Left cardiac atrium (tissue), 4 donors: ENCODE results near the gene FAM186B. TPM values are rescaled to one million over a fixed set of nuclear protein-coding genes. Genes with fewer than 3 reads are reported as not detected.

ENCODE experiments used
- ATAC-seq, 2 donors: fragments of 200-7000 bp; cut with Tn5 transposase; one replicate each; pipeline ENCODE4 v1.9.1; 2020; ENCODE audit warnings: mild to moderate bottlenecking in 2 of 2, moderate library complexity in 2 of 2
- DNase-seq: peaks from one replicate; pipeline ENCODE4 v3.0.0-alpha.2; 2020
- intact Hi-C, 2 donors: fragments of 100-400 bp; cut with DNase I; formaldehyde crosslinking; loops; one replicate each; pipeline versions ENCODE4 v1.14.1 to v1.15.1; 2022 to 2023
- total RNA-seq, 2 donors: library from RNA; stranded (reverse); fragmentation: NEBNext Ultra II Directional; extraction: Animal tissue kit (Norgen Biotek cat#: 25700); gene quantifications; one replicate each; pipeline ENCODE4 v1.2.1, GENCODE V29; 2021
- donor health status: DM: no; HTN: yes; CAD: no.
- donor health status: DM: no; HTN: yes; CAD: no; lungs with severe emphysema.
- donor health status: DM: yes; HTN: yes; CAD: no.
- donor health status: Dilated cardiomyopathy.

FAM186B gene
- total RNA-seq, 2 donors from 2014 or later = 0.29 to 0.31 TPM

DNA sequence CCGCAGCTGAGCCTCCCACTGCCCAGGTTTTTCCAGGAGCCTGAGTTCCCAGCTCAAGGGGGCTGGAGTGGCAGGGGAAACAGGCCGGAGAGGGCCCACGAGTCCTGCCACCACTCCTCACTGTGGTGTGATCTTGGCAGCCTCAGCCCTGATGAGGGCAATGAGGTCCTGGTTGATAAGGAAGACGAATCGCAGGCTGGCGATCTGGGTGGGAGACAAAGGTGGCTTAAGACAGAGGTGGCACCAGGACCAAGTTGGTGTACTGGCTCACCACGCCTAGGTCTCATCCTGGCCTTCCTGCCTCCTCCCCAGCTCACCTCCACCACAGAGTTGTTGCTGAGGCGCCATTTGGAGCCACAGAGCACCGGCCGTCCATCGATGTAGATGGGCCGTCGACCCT is 46.9 kb downstream of the FAM186B start:
- no peak for DNase-seq

DNA sequence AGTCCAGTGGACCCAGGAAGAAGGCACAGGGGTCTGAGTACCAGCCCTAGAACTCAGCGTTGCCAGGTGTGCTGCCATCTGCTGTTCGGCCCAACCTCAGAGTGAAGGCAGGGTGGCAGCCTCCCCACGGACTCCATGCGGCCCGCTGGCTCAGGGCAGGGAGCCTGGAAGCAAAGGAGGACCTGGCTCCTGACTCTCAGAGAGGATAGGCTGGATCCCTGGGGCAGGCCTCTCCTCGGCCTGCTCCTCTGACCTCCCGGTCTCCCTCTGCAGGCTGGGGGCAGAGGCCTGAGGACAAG is 47.6 kb downstream of the FAM186B start:
- DNase-seq (no peak), ATAC-seq (no peak)
- intact Hi-C loops = no loop called here

More for the DNA sequence above, 46.9 kb downstream of the FAM186B start:
- no peak for ATAC-seq
- intact Hi-C loops = no loop called here

DNA sequence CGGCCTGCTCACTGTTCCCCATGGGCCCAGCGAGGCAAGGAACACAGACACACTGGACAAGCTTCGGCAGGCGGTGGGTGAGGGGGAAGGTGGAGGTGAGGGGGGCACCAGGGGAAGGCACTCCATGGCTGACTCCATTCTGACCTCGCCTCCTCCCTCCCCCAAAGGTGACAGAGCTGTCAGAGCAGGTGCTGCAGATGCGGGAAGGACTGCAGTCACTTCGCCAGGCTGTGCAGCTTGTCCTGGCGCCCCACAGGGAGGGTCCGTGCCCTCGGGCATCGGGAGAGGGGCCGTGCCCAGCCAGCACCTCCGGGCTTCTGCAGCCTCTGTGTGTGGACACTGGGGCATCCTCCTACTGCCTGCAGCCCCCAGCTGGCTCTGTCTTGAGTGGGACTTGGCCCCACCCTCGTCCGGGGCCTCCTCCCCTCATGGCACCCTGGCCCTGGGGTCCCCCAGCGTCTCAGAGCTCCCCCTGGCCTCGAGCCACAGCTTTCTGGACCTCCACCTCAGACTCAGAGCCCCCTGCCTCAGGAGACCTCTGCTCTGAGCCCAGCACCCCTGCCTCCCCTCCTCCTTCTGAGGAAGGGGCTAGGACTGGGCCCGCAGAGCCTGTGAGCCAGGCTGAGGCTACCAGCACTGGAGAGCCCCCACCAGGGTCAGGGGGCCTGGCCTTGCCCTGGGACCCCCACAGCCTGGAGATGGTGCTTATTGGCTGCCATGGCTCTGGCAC is 48.1 kb downstream of the FAM186B start:
- intact Hi-C loops = no loop called here
- no peak for ATAC-seq

GRCh38 chr12:49556391-49557186 is 48.9 kb downstream of the FAM186B start:
- intact Hi-C loops = no loop called here
- DNase-seq (peak; percentile 5), ATAC-seq (no peak)

More for the DNA sequence above, 48.1 kb downstream of the FAM186B start:
- peak; percentile 11 for DNase-seq

GRCh38 chr12:49555631-49556390 is 49.6 kb downstream of the FAM186B start:
- peak; percentile 5 for DNase-seq
- intact Hi-C loops = no loop called here
- ATAC-seq = no peak

GRCh38 chr12:49554266-49554665 is 51.2 kb downstream of the FAM186B start:
- ATAC-seq (no peak), DNase-seq (peak; percentile 16)
- intact Hi-C loops = no loop called here

DNA sequence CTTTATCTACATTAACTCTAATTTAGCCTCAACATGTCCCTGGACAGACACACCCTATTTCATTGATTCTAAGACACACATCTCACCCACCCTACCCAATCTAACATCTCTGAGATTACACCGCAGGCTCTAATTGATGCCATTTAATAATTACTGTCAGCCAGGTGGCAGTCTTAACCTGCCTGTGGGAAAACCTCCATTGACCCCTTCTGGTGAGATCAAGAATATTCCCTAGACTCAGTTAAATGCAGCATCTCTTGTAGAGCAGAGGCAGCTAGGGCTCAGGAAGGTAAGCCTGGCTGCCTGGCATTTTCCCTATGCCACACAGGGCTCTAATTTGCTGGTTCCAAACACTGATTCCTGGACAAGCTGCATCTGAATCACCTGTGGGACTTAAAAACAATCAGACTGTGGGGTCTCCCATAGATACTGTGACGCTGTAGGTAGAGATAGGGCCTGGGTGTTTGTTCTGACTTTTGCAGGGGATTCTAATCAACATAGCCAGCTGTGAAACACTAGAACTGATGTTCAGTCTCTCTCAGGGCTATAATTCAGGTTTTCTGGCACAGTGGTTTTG is 51.8 kb downstream of the FAM186B start:
- intact Hi-C loops = no loop called here
- no peak for ATAC-seq
- no peak for DNase-seq

GRCh38 chr12:49552899-49553298 is 52.5 kb downstream of the FAM186B start:
- intact Hi-C loops = no loop called here
- no peak for ATAC-seq
- no peak for DNase-seq

- intact Hi-C loops = no loop called here
- DNase-seq = no peak
- ATAC-seq = no peak
Observed at GRCh38 chr12:49552425-49552824, 53.0 kb downstream of the FAM186B start.

- DNase-seq = no peak
- intact Hi-C loops = no loop called here
- ATAC-seq = peak; percentile 35 to 65
Observed at GRCh38 chr12:49552014-49552413, 53.4 kb downstream of the FAM186B start.

DNA sequence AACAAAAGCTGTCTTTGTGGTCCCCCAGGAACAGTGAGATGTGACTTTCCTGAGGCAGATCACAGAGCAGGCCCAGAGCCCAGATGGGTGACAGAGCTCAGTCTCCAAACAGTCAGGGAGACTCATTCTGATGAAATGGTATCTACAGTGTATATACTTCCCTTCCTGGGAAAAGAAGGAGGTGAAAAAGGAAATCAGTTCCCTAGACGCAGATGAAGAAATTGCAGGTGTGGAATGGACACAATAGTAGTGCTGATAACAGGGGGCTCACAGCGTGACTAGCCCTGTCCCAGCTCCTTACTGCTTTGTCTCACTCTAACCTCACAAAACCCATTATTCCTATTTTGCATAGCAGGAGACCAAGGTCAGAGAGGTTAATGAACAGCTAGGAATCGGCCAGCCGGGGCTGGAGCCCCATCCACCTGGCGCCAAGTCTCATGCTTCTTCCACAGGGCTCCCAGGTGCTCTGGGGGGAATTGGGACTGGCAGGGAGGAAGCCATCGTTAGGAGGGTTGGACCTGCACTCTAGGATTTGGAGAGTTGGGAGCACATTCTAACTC is 54.7 kb downstream of the FAM186B start:
- no peak for DNase-seq
- ATAC-seq = no peak
- intact Hi-C loops = no loop called here

DNA sequence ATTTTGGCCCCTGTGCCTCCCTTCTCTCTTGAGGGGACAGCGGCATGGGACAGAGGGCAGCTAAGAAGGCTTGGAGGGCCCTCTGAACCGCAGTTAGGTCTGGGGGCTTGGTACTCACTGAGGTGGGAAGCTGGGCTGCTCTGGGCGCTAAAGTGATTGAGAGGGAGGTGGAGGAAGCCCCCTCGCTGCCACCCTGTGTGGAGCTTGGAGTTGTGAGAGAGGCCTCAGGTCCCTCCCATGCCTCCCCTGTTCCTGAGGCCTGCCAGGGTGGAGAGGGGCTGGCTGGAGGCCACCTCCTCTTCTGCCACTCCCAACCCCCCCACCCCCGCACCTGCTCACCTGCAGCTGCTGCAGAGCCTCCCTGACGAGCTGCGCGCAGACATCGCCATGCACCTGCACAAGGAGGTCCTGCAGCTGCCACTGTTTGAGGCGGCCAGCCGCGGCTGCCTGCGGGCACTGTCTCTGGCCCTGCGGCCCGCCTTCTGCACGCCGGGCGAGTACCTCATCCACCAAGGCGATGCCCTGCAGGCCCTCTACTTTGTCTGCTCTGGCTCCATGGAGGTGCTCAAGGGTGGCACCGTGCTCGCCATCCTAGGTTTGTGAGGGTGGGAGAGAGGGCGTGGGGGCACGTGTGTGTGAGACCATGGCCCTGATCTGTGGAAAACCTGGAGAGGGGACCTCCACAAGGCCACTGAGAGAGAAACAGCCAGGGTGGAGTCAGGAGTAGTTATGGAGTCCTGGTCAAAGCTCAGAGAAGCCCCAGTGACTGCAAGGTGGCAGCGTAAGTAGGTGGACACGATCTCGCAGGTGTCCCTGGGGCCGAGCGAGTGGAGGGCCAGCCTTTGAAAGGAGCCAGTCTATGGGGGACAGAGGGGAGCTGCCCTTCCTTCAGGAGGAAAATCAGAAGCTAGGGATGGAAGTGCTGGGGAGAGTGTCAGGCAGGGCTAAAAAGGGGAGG is 55.4 kb downstream of the FAM186B start:
- no peak for ATAC-seq
- intact Hi-C loops = no loop called here

DNA sequence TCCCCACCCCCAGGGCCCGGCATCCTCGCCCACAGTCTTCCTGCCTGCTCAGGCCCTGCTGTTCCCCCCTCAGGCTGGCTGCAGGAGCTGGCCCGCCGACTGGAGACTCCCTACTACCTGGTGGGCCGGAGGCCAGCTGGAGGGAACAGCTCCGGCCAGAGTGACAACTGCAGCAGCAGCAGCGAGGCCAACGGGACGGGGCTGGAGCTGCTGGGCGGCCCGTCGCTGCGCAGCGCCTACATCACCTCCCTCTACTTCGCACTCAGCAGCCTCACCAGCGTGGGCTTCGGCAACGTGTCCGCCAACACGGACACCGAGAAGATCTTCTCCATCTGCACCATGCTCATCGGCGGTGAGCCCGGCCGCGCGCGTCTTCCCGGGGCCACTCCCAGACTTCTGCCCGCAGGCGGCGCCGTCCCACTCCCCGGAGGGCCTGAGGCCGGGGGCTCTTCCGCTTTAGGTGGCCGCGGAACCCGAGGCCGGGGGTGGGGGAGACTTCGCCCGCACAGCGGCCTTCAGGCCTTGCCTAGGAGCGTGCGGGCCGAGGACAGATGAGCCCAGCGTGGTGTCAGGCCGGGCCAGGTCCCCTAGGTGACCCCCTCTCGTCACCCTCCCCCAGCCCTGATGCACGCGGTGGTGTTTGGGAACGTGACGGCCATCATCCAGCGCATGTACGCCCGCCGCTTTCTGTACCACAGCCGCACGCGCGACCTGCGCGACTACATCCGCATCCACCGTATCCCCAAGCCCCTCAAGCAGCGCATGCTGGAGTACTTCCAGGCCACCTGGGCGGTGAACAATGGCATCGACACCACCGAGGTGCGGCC is 56.4 kb downstream of the FAM186B start:
- intact Hi-C loops = no loop called here
- ATAC-seq (peak; percentile 46 to 51), DNase-seq (peak; percentile 53)

More for the DNA sequence above, 55.4 kb downstream of the FAM186B start:
- no peak for DNase-seq

GRCh38 chr12:49548481-49548821 is 57.0 kb downstream of the FAM186B start:
- ATAC-seq = peak in 1 of 2 donors; percentile 8
- intact Hi-C loops = no loop called here
- DNase-seq = no peak

DNA sequence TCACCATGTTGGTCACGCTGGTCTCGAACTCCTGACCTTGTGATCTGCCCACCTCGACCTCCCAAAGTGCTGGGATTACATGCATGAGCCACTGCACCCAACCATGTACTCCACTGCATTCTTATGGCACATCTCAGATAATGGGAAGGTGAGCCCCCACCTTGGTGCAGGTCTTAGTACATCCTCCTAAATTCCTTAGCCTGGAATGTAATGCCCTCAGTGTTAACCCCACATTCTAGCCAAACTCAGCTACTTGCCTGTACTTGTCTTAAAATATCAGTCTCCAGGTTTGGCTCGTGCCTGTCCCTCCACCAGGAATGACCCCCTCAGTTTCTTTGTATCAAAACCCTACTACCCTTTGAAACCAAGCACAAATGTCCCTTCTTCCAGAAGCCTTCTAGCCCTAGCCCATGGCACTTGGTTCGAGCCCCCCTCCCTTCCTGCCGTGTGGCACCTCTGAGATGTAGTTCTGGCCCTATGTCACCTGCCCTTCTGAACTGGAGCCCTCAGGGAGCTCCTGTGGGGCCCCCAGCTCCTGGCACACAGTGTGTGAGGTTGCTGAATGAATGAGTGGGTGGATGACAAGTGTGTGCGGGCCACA is 58.2 kb downstream of the FAM186B start:
- intact Hi-C loops = no loop called here
- ATAC-seq (no peak), DNase-seq (no peak)

DNA sequence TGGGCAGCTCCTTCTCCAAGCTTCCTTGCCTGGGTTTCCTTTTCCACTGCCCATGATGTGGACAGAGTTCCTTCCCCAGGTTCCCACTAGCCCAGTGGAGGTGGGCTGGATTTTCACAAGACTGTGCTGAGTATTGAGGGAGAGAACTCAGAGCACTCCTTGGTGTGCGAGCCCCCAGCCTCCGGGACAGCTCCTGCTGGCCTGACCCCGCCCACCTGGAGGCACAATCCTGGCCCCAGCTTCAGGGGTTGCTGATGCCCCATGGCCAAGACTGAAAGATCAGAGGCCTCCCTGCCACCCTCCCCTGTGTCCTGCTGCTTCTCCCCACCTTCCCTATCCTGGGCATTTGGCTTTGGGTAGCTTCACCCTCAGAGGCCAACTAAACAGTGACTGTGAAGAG is 59.0 kb downstream of the FAM186B start:
- ATAC-seq = no peak
- intact Hi-C loops = no loop called here
- no peak for DNase-seq

GRCh38 chr12:49545815-49546214 is 59.6 kb downstream of the FAM186B start:
- ATAC-seq = no peak
- DNase-seq = no peak
- intact Hi-C loops = no loop called here
